Choroid plexus epithelial cell (primary cell): ENCODE measurements around the gene CDHR5.
A peak's percentile ranks its signal among the peaks of the same experiment; 100 is the strongest.

Experiments
- DNase-seq: peaks from one replicate; pipeline ENCODE4 v3.0.0-alpha.2; 2010; ENCODE audit warnings: low read depth
- H3K4me3 ChIP-seq: 2 replicates; pipeline ENCODE4 v1.5.1; 2011; ENCODE audit warnings: low read depth, mild to moderate bottlenecking, control low read depth, low read length, moderate library complexity
- CTCF ChIP-seq: conservative IDR thresholded peaks from 2 replicates; pipeline ENCODE4 v1.5.1; 2011; ENCODE audit warnings: low read depth, mild to moderate bottlenecking, control low read depth, inconsistent platforms, low read length, moderate library complexity

The CDHR5 gene

DNA sequence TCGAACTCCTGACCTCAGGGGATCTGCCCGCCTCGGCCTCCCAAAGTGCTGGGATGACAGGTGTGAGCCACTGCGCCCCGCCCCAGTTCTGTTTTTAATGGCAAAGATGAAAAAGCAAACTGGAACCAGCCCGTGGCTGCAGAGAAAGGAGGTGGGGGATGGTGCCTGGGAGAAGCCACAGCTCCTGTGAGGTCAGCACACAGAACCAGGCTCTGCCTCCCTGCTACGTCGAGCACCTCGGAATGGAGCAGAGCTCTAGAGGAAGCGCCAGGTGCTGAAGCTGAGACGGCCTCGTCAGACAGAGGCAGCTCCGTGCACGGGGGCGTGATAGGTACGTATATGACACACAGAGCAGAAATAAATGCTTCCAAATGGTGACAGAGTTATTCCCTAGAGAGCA is 20.8 kb upstream of the CDHR5 start:
- no peak for TF ChIP-seq CTCF
- no peak for DNase-seq
- no peak overlapping the region for H3K4me3 ChIP-seq

- no peak for DNase-seq
- TF ChIP-seq CTCF, result no peak
- no peak overlapping the region for H3K4me3 ChIP-seq
Observed at GRCh38 chr11:643849-644738, 19.3 kb upstream of the CDHR5 start.

DNA sequence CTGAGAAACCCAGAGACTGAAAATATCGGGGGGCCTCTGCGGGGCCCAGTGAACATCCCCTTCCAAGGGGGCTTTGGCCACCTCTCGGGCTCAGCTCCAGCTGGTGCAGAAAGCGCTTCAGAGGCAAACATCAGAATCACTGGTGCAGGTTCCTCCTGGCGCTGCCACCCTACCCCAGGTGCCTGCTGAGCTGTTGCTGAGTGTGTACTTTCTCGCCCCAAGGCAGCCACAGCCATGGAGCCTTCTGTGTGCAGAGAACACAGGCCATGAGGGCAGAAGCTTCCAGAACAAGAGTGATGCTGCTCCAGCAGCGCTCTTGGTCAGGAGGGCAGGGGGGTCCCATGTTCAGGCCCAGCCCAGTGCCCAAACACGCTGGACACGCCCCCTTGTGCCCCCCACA is 18.6 kb upstream of the CDHR5 start:
- no peak for DNase-seq
- no peak overlapping the region for H3K4me3 ChIP-seq
- TF ChIP-seq CTCF, result no peak

DNA sequence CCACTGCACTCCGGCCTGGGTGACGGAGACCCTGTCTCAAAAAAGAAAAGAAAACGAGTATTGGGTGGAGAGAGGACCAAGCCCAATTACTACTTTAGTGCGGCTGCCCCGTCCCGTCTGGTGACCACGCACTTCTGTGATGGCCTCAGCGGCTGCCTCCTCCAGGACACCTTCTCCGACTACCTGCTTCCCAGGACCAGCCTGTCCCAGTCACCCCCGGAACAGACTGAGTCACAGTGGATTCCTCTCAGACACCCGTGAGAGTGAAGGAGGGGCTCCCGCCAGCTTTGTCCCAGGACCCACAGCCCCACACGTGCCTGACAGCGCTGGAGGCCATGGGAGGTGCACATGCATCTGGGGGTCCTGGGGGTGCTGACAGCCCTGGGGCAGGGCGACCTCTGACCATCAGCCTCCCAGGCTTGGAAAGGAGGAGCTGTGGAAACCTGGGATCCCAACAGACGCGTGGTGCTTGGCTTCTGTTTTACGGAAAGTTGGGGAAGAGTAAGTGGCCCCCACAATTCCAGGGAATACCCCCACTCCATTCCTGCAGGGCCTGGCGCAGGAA is 17.1 kb upstream of the CDHR5 start:
- TF ChIP-seq CTCF, result no peak
- DNase-seq, result no peak
- no peak overlapping the region for H3K4me3 ChIP-seq

DNA sequence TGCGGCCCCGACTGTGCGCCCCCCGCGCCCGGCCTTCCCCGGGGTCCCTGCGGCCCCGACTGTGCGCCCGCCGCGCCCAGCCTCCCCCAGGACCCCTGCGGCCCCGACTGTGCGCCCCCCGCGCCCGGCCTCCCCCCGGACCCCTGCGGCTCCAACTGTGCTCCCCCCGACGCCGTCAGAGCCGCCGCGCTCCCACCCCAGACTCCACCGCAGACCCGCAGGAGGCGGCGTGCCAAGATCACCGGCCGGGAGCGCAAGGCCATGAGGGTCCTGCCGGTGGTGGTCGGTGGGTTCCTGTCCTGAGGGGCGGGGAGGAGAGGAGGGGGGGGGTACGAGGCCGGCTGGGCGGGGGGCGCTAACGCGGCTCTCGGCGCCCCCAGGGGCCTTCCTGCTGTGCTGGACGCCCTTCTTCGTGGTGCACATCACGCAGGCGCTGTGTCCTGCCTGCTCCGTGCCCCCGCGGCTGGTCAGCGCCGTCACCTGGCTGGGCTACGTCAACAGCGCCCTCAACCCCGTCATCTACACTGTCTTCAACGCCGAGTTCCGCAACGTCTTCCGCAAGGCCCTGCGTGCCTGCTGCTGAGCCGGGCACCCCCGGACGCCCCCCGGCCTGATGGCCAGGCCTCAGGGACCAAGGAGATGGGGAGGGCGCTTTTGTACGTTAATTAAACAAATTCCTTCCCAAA is 15.4 kb upstream of the CDHR5 start:
- H3K4me3 ChIP-seq, result no peak overlapping the region
- TF ChIP-seq CTCF, result no peak
- peak; percentile 16 for DNase-seq

DNA sequence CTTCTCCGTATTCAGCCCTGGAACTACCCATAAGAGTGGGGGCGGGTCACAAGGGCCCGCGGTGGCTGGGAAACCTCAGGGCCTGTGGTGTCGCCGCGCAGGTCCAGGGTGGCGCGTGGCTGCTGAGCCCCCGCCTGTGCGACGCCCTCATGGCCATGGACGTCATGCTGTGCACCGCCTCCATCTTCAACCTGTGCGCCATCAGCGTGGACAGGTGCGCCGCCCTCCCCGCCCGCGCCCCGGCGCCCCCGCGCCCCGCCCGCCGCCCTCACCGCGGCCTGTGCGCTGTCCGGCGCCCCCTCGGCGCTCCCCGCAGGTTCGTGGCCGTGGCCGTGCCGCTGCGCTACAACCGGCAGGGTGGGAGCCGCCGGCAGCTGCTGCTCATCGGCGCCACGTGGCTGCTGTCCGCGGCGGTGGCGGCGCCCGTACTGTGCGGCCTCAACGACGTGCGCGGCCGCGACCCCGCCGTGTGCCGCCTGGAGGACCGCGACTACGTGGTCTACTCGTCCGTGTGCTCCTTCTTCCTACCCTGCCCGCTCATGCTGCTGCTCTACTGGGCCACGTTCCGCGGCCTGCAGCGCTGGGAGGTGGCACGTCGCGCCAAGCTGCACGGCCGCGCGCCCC is 14.7 kb upstream of the CDHR5 start:
- TF ChIP-seq CTCF, result no peak
- peak overlapping the region; percentile 8 for H3K4me3 ChIP-seq
- DNase-seq, result peak; percentile 20
